Testis (tissue), 2 donors: ENCODE results near the gene CD244.

Experiments used
- CTCF ChIP-seq, 3 experiments: fragments of 450-650 bp in 2 of 3; fragments of 200-600 bp in 1 of 3; sonication (generic) in 1 of 3; IDR thresholded peaks; one replicate each; pipeline ENCODE4 v1.5.1; 2016 to 2019; ENCODE audit warnings: antibody characterized with exemption in 3 of 3, mild to moderate bottlenecking in 2 of 3, moderate library complexity in 1 of 3
- POLR2A ChIP-seq: fragments of 450-650 bp; IDR thresholded peaks from one replicate; pipeline ENCODE4 v1.6.1; 2017; ENCODE audit warnings: antibody characterized with exemption, mild to moderate bottlenecking, moderate library complexity

GRCh38 chr1:160799641-160800040 is 63.0 kb downstream of the CD244 start:
- TF ChIP-seq CTCF (IDR thresholded peaks at IDR 0.05) (no peak), POLR2A (no peak)
